HCT116 (cell line): Measurements from ENCODE around the gene AURKAIP1. TPM values are rescaled to one million over a fixed set of nuclear protein-coding genes. Genes with fewer than 3 reads are reported as not detected.

Source experiments
- ATAC-seq: fragments of 200-7000 bp; cut with Tn5 transposase; 2 replicates; pipeline ENCODE4 v1.9.1; 2020; ENCODE audit warnings: mild to moderate bottlenecking, moderate library complexity
- BruUV-seq: library from RNA; stranded (reverse); fragments of 400-500 nt; replicated peaks from 2 replicates; lab custom pipeline; 2021; lab: Mats Ljungman, UMichigan
- CTCF ChIA-PET: fragments of 300-600 bp; sonication (Branson Sonifier 250); formaldehyde crosslinking; loops from one replicate; lab custom pipeline; 2021; ENCODE audit warnings: antibody characterized with exemption; lab: Charles Lee
- POLR2A ChIA-PET: fragments of 300-600, 350-600 bp; sonication (Branson Sonifier 250); formaldehyde crosslinking; loops from one replicate; lab custom pipeline; 2021; ENCODE audit warnings: antibody characterized with exemption; lab: Charles Lee
- RAD21 ChIA-PET, 2 experiments: fragments of 300-600 bp; sonication (Branson Sonifier 250); formaldehyde crosslinking; loops; one replicate each; lab custom pipeline; 2023; ENCODE audit warnings: low total read pairs in 2 of 2; ENCODE audit not compliant: uncharacterized antibody in 2 of 2, unreplicated experiment in 2 of 2, low non-redundant PET in 1 of 2; lab: Charles Lee
- DNase-seq: peaks from one replicate; pipeline ENCODE4 v3.0.0-alpha.2; 2010; ENCODE audit warnings: low read depth, low spot score
- H2AFZ ChIP-seq: fragments of 200-600 bp; shearing (Covaris generic), sonication (generic); 2 replicates; pipeline ENCODE4 v1.6.1; 2017; ENCODE audit warnings: low read depth, mixed run types, mixed read lengths, antibody characterized with exemption, low read length; ENCODE audit not compliant: poor library complexity, severe bottlenecking
- H3K27ac ChIP-seq: 2 replicates; pipeline ENCODE4 v1.5.1; 2012; ENCODE audit warnings: low read depth, low read length
- H3K27me3 ChIP-seq: fragments of 200-600 bp; sonication (generic); 2 replicates; pipeline ENCODE4 v1.6.1; 2016; ENCODE audit warnings: mixed run types, low read length, mixed read lengths; ENCODE audit not compliant: insufficient read depth
- H3K36me3 ChIP-seq, 2 experiments: fragments of 200-500 bp in 1 of 2; fragments of 200-600 bp in 1 of 2; sonication (Bioruptor generic) in 1 of 2; sonication (generic) in 1 of 2; 2 replicates each; pipeline versions ENCODE4 v1.5.1 to v1.6.1; 2014 to 2016; ENCODE audit warnings: low read length in 2 of 2, inconsistent platforms in 1 of 2, mixed read lengths in 1 of 2, mixed run types in 1 of 2; ENCODE audit not compliant: insufficient read depth in 2 of 2, control insufficient read depth in 1 of 2
- H3K4me1 ChIP-seq, 2 experiments: fragments of 200-600 bp in 1 of 2; sonication (generic) in 1 of 2; 2 replicates each; pipeline versions ENCODE4 v1.5.1 to v1.6.1; 2012 to 2017; ENCODE audit warnings: low read length in 2 of 2, inconsistent platforms in 1 of 2, mild to moderate bottlenecking in 1 of 2, mixed read lengths in 1 of 2, mixed run types in 1 of 2, moderate library complexity in 1 of 2; ENCODE audit not compliant: insufficient read depth in 2 of 2, control insufficient read depth in 1 of 2
- H3K4me2 ChIP-seq: fragments of 200-600 bp; sonication (generic); 2 replicates; pipeline ENCODE4 v1.6.1; 2017; ENCODE audit warnings: mixed run types, low read length, mixed read lengths
- H3K4me3 ChIP-seq, 2 experiments: fragments of 200-600 bp in 1 of 2; sonication (generic) in 1 of 2; replicated peaks in 1 of 2; 2 replicates each; pipeline ENCODE4 v1.5.1; 2011 to 2016; ENCODE audit warnings: low read length in 2 of 2, control low read depth in 1 of 2, low read depth in 1 of 2, mild to moderate bottlenecking in 1 of 2, mixed read lengths in 1 of 2, mixed run types in 1 of 2
- H3K79me2 ChIP-seq: fragments of 200-600 bp; sonication (generic); 2 replicates; pipeline ENCODE4 v1.6.1; 2017; ENCODE audit warnings: mild to moderate bottlenecking, mixed run types, low read length, moderate library complexity, mixed read lengths; ENCODE audit not compliant: insufficient read depth
- H3K9ac ChIP-seq: fragments of 200-600 bp; sonication (generic); 2 replicates; pipeline ENCODE4 v1.6.1; 2016; ENCODE audit warnings: low read length, mixed read lengths
- H3K9me2 ChIP-seq: fragments of 200-600 bp; sonication (generic), shearing (Covaris generic); 2 replicates; pipeline ENCODE4 v1.6.1; 2017; ENCODE audit warnings: mixed run types, mild to moderate bottlenecking, moderate library complexity; ENCODE audit not compliant: insufficient read depth
- H3K9me3 ChIP-seq, 2 experiments: fragments of 200-500 bp in 1 of 2; fragments of 200-600 bp in 1 of 2; sonication (Bioruptor generic) in 1 of 2; sonication (generic) in 1 of 2; 2 replicates each; pipeline ENCODE4 v1.6.1; 2014 to 2017; ENCODE audit warnings: low read length in 2 of 2, mixed read lengths in 2 of 2, inconsistent platforms in 1 of 2, low read depth in 1 of 2, mild to moderate bottlenecking in 1 of 2, mixed run types in 1 of 2, moderate library complexity in 1 of 2; ENCODE audit not compliant: control insufficient read depth in 1 of 2, insufficient read depth in 1 of 2
- H4K20me1 ChIP-seq: fragments of 200-600 bp; sonication (generic), shearing (Covaris generic); 2 replicates; pipeline ENCODE4 v1.6.1; 2017; ENCODE audit warnings: mixed run types, mild to moderate bottlenecking, moderate library complexity; ENCODE audit not compliant: insufficient read depth
- CBX3 ChIP-seq: IDR thresholded peaks from 2 replicates; pipeline ENCODE4 v1.6.1; 2012; ENCODE audit warnings: low read depth
- CEBPB ChIP-seq: IDR thresholded peaks from 2 replicates; pipeline ENCODE4 v1.6.1; 2012; ENCODE audit warnings: low read depth
- EZH2phosphoT487 ChIP-seq: fragments of 200-600 bp; IDR thresholded peaks from 2 replicates; pipeline ENCODE4 v1.6.1; 2018; ENCODE audit warnings: antibody characterized with exemption, borderline replicate concordance
- SP1 ChIP-seq: IDR thresholded peaks from 2 replicates; pipeline ENCODE4 v1.6.1; 2012; ENCODE audit warnings: low read depth
- TCF7L2 ChIP-seq: IDR thresholded peaks from 2 replicates; pipeline ENCODE4 v1.7.0; 2011; ENCODE audit warnings: borderline replicate concordance, inconsistent platforms; ENCODE audit not compliant: insufficient read depth, insufficient read length; ENCODE audit errors: extremely low read depth
- YY1 ChIP-seq: IDR thresholded peaks from 2 replicates; pipeline ENCODE4 v1.6.1; 2011; ENCODE audit warnings: low read length, low read depth, moderate library complexity, mild to moderate bottlenecking; ENCODE audit not compliant: insufficient replicate concordance; ENCODE audit errors: extremely low read depth
- ZFX ChIP-seq: fragments of 450-650 bp; IDR thresholded peaks from 2 replicates; pipeline ENCODE4 v1.6.1; 2017
- ZNF274 ChIP-seq: fragments of 200-500 bp; sonication (Bioruptor generic); IDR thresholded peaks from 2 replicates; pipeline ENCODE4 v1.6.1; 2014; ENCODE audit warnings: mild to moderate bottlenecking, low read depth, low read length, inconsistent platforms
- intact Hi-C: fragments of 100-400 bp; cut with micrococcal nuclease; formaldehyde crosslinking; loops from 2 replicates; pipeline ENCODE4 v1.10.0; 2022
- total RNA-seq: library from RNA; stranded (reverse); gene quantifications from one replicate; pipeline ENCODE4 v1.2.1, GENCODE V29; 2021; ENCODE audit not compliant: unreplicated experiment
- TF ChIP-seq, protein P1 (sequence below): IDR thresholded peaks from 2 replicates; pipeline ENCODE4 v1.6.1; 2012; ENCODE audit warnings: low read depth
- TF ChIP-seq, protein P2 (sequence below): IDR thresholded peaks from 2 replicates; pipeline ENCODE4 v1.6.1; 2012

AURKAIP1 gene
- total RNA-seq, 1 experiment from 2014 or later, result 200 TPM

GRCh38 chr1:1353389-1354151 is 21.4 kb downstream of the AURKAIP1 start:
- H3K4me2 ChIP-seq, result peak overlapping the region; percentile 40
- no TSS peak for BruUV-seq
- no peaks in the 10 kb centered on the region for H3K9me3 ChIP-seq
- CTCF ChIA-PET, result no interaction called here
- intact Hi-C loops, result no loop called here
- RAD21 ChIA-PET, result no interaction called here
- H3K4me3 ChIP-seq, result no peak overlapping the region
- no peaks in the 10 kb centered on the region for H3K27me3 ChIP-seq
- H2AFZ ChIP-seq, result no peak overlapping the region
- H3K4me1 ChIP-seq, result peaks cover 10 to 43% of the 10 kb centered on the region in 2 experiments
- POLR2A ChIA-PET, result no interaction called here
- no peak overlapping the region; the same call in 1 of the 2 replicates for H3K27ac ChIP-seq
- no peaks in the 10 kb centered on the region for H3K9me2 ChIP-seq
- TF ChIP-seq ZFX, result no peak; the same call in 1 of the 2 replicates
- TF ChIP-seq EZH2phosphoT487, result no peak
- TF ChIP-seq SP1, result no peak
- TF ChIP-seq, protein P1, sequence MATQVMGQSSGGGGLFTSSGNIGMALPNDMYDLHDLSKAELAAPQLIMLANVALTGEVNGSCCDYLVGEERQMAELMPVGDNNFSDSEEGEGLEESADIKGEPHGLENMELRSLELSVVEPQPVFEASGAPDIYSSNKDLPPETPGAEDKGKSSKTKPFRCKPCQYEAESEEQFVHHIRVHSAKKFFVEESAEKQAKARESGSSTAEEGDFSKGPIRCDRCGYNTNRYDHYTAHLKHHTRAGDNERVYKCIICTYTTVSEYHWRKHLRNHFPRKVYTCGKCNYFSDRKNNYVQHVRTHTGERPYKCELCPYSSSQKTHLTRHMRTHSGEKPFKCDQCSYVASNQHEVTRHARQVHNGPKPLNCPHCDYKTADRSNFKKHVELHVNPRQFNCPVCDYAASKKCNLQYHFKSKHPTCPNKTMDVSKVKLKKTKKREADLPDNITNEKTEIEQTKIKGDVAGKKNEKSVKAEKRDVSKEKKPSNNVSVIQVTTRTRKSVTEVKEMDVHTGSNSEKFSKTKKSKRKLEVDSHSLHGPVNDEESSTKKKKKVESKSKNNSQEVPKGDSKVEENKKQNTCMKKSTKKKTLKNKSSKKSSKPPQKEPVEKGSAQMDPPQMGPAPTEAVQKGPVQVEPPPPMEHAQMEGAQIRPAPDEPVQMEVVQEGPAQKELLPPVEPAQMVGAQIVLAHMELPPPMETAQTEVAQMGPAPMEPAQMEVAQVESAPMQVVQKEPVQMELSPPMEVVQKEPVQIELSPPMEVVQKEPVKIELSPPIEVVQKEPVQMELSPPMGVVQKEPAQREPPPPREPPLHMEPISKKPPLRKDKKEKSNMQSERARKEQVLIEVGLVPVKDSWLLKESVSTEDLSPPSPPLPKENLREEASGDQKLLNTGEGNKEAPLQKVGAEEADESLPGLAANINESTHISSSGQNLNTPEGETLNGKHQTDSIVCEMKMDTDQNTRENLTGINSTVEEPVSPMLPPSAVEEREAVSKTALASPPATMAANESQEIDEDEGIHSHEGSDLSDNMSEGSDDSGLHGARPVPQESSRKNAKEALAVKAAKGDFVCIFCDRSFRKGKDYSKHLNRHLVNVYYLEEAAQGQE, result no peak
- no peak for TF ChIP-seq TCF7L2
- no peak for TF ChIP-seq YY1
- no peak for TF ChIP-seq CBX3
- no peak for TF ChIP-seq ZNF274
- TF ChIP-seq, protein P2, sequence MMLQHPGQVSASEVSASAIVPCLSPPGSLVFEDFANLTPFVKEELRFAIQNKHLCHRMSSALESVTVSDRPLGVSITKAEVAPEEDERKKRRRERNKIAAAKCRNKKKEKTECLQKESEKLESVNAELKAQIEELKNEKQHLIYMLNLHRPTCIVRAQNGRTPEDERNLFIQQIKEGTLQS, result no peak
- TF ChIP-seq CEBPB, result no peak
- H4K20me1 ChIP-seq, result no peaks in the 10 kb centered on the region
- H3K9ac ChIP-seq, result 0 out of 2 replicates have a peak overlapping the region, but pooled peaks have one; percentile 12
- peak; percentile 24 for ATAC-seq
- no peak for DNase-seq
- H3K79me2 ChIP-seq, result peaks cover 3% of the 10 kb centered on the region; the same call in 1 of the 2 replicates
- H3K36me3 ChIP-seq, result no peaks in the 10 kb centered on the region
